Endothelial cell of umbilical vein (primary cell): ENCODE measurements around the gene TSPAN9. TPM values are rescaled to one million over a fixed set of nuclear protein-coding genes. Genes with fewer than 3 reads are reported as not detected.
A peak's percentile ranks its signal among the peaks of the same experiment; 100 is the strongest.

Experiments used
- BruUV-seq: library from RNA; stranded (reverse); fragments of 400-500 nt; replicated peaks from 2 replicates; lab custom pipeline; 2021; lab: Mats Ljungman, UMichigan
- CTCF ChIA-PET: fragments of 300-600, 350-600 bp; sonication (Branson Sonifier 250); formaldehyde crosslinking; loops from one replicate; lab custom pipeline; 2021; ENCODE audit warnings: antibody characterized with exemption, inconsistent platforms; lab: Charles Lee
- POLR2A ChIA-PET: fragments of 300-600, 350-600 bp; sonication (Branson Sonifier 250); formaldehyde crosslinking; loops from one replicate; lab custom pipeline; 2021; ENCODE audit warnings: antibody characterized with exemption, inconsistent platforms; lab: Charles Lee
- DNase-seq: peaks from one replicate; pipeline ENCODE4 v3.0.0-alpha.2; 2011; ENCODE audit warnings: low read depth, low spot score
- FAIRE-seq: peaks from 2 replicates; lab custom pipeline; 2011; peaks lifted over from hg19 to GRCh38; lab: Jason Lieb, UNC
- H2AFZ ChIP-seq: 2 replicates; pipeline ENCODE4 v1.6.0; 2012; ENCODE audit warnings: low read depth, low read length, control low read depth, inconsistent platforms
- H3K27ac ChIP-seq: 2 replicates; pipeline ENCODE4 v1.5.1; 2011; ENCODE audit warnings: low read depth, mild to moderate bottlenecking, control low read depth, low read length, moderate library complexity; ENCODE audit not compliant: insufficient read depth
- H3K27me3 ChIP-seq, 2 experiments: 2 replicates each; pipeline versions ENCODE4 v1.6.0 to v1.6.1; 2011; ENCODE audit warnings: low read length in 2 of 2, mixed read lengths in 1 of 2; ENCODE audit not compliant: control insufficient read depth in 2 of 2, insufficient read depth in 2 of 2
- H3K36me3 ChIP-seq, 2 experiments: 2 replicates in 1 of 2; 3 replicates in 1 of 2; pipeline ENCODE4 v1.5.1; 2011; ENCODE audit warnings: low read length in 2 of 2, mild to moderate bottlenecking in 1 of 2, moderate library complexity in 1 of 2; ENCODE audit not compliant: control insufficient read depth in 2 of 2, insufficient read depth in 2 of 2; ENCODE audit errors: extremely low read depth in 1 of 2
- H3K4me1 ChIP-seq: 3 replicates; pipeline ENCODE4 v1.5.1; 2011; ENCODE audit warnings: mild to moderate bottlenecking, low read length; ENCODE audit not compliant: control insufficient read depth, insufficient read depth; ENCODE audit errors: extremely low read depth
- H3K4me2 ChIP-seq: 2 replicates; pipeline ENCODE4 v1.6.1; 2011; ENCODE audit warnings: low read length, control low read depth, mixed read lengths; ENCODE audit not compliant: insufficient read depth
- H3K4me3 ChIP-seq, 3 experiments: fragments of 200-600 bp in 1 of 3; sonication (generic), shearing (Covaris generic) in 1 of 3; replicated peaks in 1 of 3; 2 replicates each; pipeline ENCODE4 v1.5.1; 2011 to 2016; ENCODE audit warnings: control low read depth in 3 of 3, low read length in 3 of 3, mild to moderate bottlenecking in 2 of 3, inconsistent platforms in 1 of 3, low read depth in 1 of 3, moderate library complexity in 1 of 3; ENCODE audit not compliant: insufficient read depth in 1 of 3
- H3K79me2 ChIP-seq: 2 replicates; pipeline ENCODE4 v1.6.0; 2012; ENCODE audit warnings: low read length, inconsistent platforms; ENCODE audit not compliant: control insufficient read depth, insufficient read depth
- H3K9ac ChIP-seq: replicated peaks from 2 replicates; pipeline ENCODE3; 2011; ENCODE audit warnings: low read length, control low read depth; ENCODE audit not compliant: insufficient read depth; ENCODE audit errors: extremely low read depth
- H3K9me1 ChIP-seq: replicated peaks from 3 replicates; pipeline ENCODE4 v1.6.0; 2011; ENCODE audit warnings: mild to moderate bottlenecking, low read length; ENCODE audit not compliant: control insufficient read depth, insufficient read depth; ENCODE audit errors: extremely low read depth
- H3K9me3 ChIP-seq: replicated peaks from 2 replicates; pipeline ENCODE4 v1.5.1; 2012; ENCODE audit warnings: low read length, inconsistent platforms; ENCODE audit not compliant: control insufficient read depth, insufficient read depth
- H4K20me1 ChIP-seq: replicated peaks from 2 replicates; pipeline ENCODE3; 2011; ENCODE audit warnings: mild to moderate bottlenecking, low read length; ENCODE audit not compliant: control insufficient read depth, insufficient read depth; ENCODE audit errors: extremely low read depth
- CTCF ChIP-seq, 2 donors: IDR thresholded peaks; 1 replicate in 1 of 2; 2 replicates in 1 of 2; pipeline ENCODE4 v1.5.1; 2011; ENCODE audit warnings: low read length in 2 of 2, mild to moderate bottlenecking in 2 of 2, moderate library complexity in 2 of 2, control low read depth in 1 of 2, inconsistent platforms in 1 of 2, low read depth in 1 of 2; ENCODE audit not compliant: insufficient read depth in 1 of 2; ENCODE audit errors: extremely low read depth in 1 of 2
- EZH2 ChIP-seq: IDR thresholded peaks from 2 replicates; pipeline ENCODE4 v1.6.1; 2012; ENCODE audit warnings: borderline replicate concordance, low read depth, mild to moderate bottlenecking, moderate library complexity, low read length, inconsistent platforms; ENCODE audit not compliant: severe bottlenecking
- FOS ChIP-seq: IDR thresholded peaks from 2 replicates; pipeline ENCODE4 v1.6.1; 2011; ENCODE audit warnings: mild to moderate bottlenecking, low read length, moderate library complexity, borderline replicate concordance; ENCODE audit not compliant: insufficient read depth
- GATA2 ChIP-seq: IDR thresholded peaks from 2 replicates; pipeline ENCODE4 v1.7.0; 2011; ENCODE audit warnings: low read depth, mild to moderate bottlenecking, moderate library complexity, mixed read lengths, low read length; ENCODE audit not compliant: insufficient read length, insufficient read depth
- JUN ChIP-seq: IDR thresholded peaks from 2 replicates; pipeline ENCODE4 v1.6.1; 2011; ENCODE audit warnings: borderline replicate concordance, low read depth; ENCODE audit not compliant: insufficient read length, insufficient read depth
- MAX ChIP-seq: IDR thresholded peaks from 2 replicates; pipeline ENCODE4 v1.6.1; 2011; ENCODE audit not compliant: insufficient read depth, insufficient read length
- MYC ChIP-seq: IDR thresholded peaks from one replicate; pipeline ENCODE4 v1.6.1; 2011; ENCODE audit warnings: mild to moderate bottlenecking, low read depth, low read length
- POLR2A ChIP-seq: IDR thresholded peaks from 2 replicates; pipeline ENCODE4 v1.6.1; 2012; ENCODE audit warnings: low read depth, mild to moderate bottlenecking, control low read depth, low read length
- POLR2AphosphoS5 ChIP-seq: IDR thresholded peaks from 2 replicates; pipeline ENCODE4 v1.6.1; 2012; ENCODE audit warnings: low read depth, mild to moderate bottlenecking, control low read depth, low read length, moderate library complexity; ENCODE audit not compliant: insufficient read depth
- dilution Hi-C: fragments of 300-500 bp; cut with MboI; formaldehyde crosslinking; loops from one replicate; pipeline ENCODE4 v1.15.0; 2019; ENCODE audit warnings: low sequenced_read_pairs; ENCODE audit not compliant: extremely low pct_ligation_motif_present
- intact Hi-C: fragments of 100-400 bp; cut with micrococcal nuclease; formaldehyde crosslinking; loops from one replicate; pipeline ENCODE4 v1.10.0; 2022
- polyA plus RNA-seq, 4 experiments: library from polyadenylated mRNA; depleted of rRNA in 3 of 4; stranded (reverse) in 3 of 4; unstranded in 1 of 4; fragments of >200 nt; gene quantifications; 2 replicates each; pipeline versions ENCODE4 v1.2.1 to v1.2.3, GENCODE V29; 2011 to 2012; ENCODE audit warnings: missing spikeins in 1 of 4
- total RNA-seq: library from RNA; stranded (reverse); gene quantifications from 2 replicates; pipeline ENCODE4 v1.2.3, GENCODE V29; 2021

TSPAN9 gene
- total and polyA plus RNA-seq, 2 donors (not counting 3 experiments of a cell fraction or from before 2014, with no cell fraction given), result 43.3 to 66.8 TPM

GRCh38 chr12:3225796-3226180, 148.6 kb downstream of the TSPAN9 start:
- Histone ChIP-seq H3K9me3 (no peaks in the 10 kb centered on the region), H3K4me1 (peaks cover 17% of the 10 kb centered on the region), H3K27me3 (no peaks in the 10 kb centered on the region), H3K4me3 (peak overlapping the region in 1 of 3 experiments; percentile 8), H3K36me3 (no peaks in the 10 kb centered on the region), H3K79me2 (no peaks in the 10 kb centered on the region), H3K9me1 (no peaks in the 10 kb centered on the region), H2AFZ (peak overlapping the region; percentile 80), H4K20me1 (no peaks in the 10 kb centered on the region), H3K4me2 (peak overlapping the region; percentile 60), H3K9ac (peak overlapping the region; percentile 72), H3K27ac (peak overlapping the region; percentile 96)
- TSS peak; percentile 9 for BruUV-seq
- TF ChIP-seq CTCF (IDR thresholded peaks at IDR 0.05; ENCODE audit: extremely low read depth in 1 of 2, insufficient read depth in 1 of 2, low read depth in 1 of 2, low read length in 2 of 2), result no peak
- TF ChIP-seq MAX, result no peak
- no peak for TF ChIP-seq EZH2
- no peak for TF ChIP-seq JUN
- no peak for TF ChIP-seq FOS
- TF ChIP-seq POLR2A, result no peak
- no peak for TF ChIP-seq POLR2AphosphoS5
- TF ChIP-seq GATA2, result no peak
- TF ChIP-seq MYC, result no peak
- intact Hi-C loops (loop anchor here (2.0 kb wide), 1 partner anchor 19 kb away; no protein-coding TSS in a partner anchor), dilution Hi-C loops (no loop called here)
- ChIA-PET CTCF (interaction anchor here (1.1 to 3.1 kb wide), 4 partner anchors 23 to 192 kb away, joined by 3 to 18 read pairs (median 6); no protein-coding TSS in a partner anchor), POLR2A (interaction anchor here (0.7 to 1.2 kb wide), 2 partner anchors 10 to 18 kb away, joined by 3 read pairs; no protein-coding TSS in a partner anchor)
- FAIRE-seq, result no peak
- no peak for DNase-seq
